RWPE2 (cell line): ENCODE results near the gene YDJC.
"Not testable (repeated sequence)": the region's sequence is repeated elsewhere in the genome, so short reads cannot be mapped to it uniquely, and the experiment has no call there.

Source experiments
- ATAC-seq: fragments of 200-7000 bp; cut with Tn5 transposase; 3 replicates; pipeline ENCODE4 v1.9.1; 2021; ENCODE audit warnings: low read depth
- DNase-seq: peaks from one replicate; pipeline ENCODE4 v3.0.0-alpha.2; 2020; ENCODE audit warnings: low spot score
- H3K27ac ChIP-seq: fragments of 450-650 bp; 2 replicates; pipeline ENCODE4 v1.5.1; 2017; ENCODE audit warnings: mild to moderate bottlenecking; ENCODE audit not compliant: poor library complexity, severe bottlenecking
- H3K27me3 ChIP-seq: fragments of 250-450 bp; sonication (Bioruptor Pico); 2 replicates; pipeline ENCODE4 v1.5.1; 2021; ENCODE audit warnings: mild to moderate bottlenecking, moderate library complexity; ENCODE audit not compliant: insufficient read depth, poor library complexity, severe bottlenecking
- H3K36me3 ChIP-seq: fragments of 250-450 bp; sonication (Bioruptor Pico); 2 replicates; pipeline ENCODE4 v1.5.1; 2020; ENCODE audit warnings: low read depth, mild to moderate bottlenecking, moderate library complexity
- H3K4me1 ChIP-seq: fragments of 250-450 bp; sonication (Bioruptor Pico); 2 replicates; pipeline ENCODE4 v1.5.1; 2021; ENCODE audit warnings: mild to moderate bottlenecking, moderate library complexity; ENCODE audit not compliant: insufficient read depth, poor library complexity, severe bottlenecking
- H3K4me3 ChIP-seq: fragments of 250-450 bp; sonication (Bioruptor Pico); 2 replicates; pipeline ENCODE4 v1.5.1; 2021; ENCODE audit warnings: mild to moderate bottlenecking, moderate library complexity; ENCODE audit not compliant: severe bottlenecking
- H3K9me3 ChIP-seq: fragments of 250-450 bp; sonication (Bioruptor Pico); 2 replicates; pipeline ENCODE4 v1.5.1; 2021; ENCODE audit warnings: mild to moderate bottlenecking, moderate library complexity; ENCODE audit not compliant: severe bottlenecking
- TF ChIP-seq, protein P1 (sequence below): fragments of 450-650 bp; IDR thresholded peaks from one replicate; pipeline ENCODE4 v1.5.1; 2017; ENCODE audit warnings: mild to moderate bottlenecking, moderate library complexity; ENCODE audit not compliant: poor library complexity, severe bottlenecking

Gene YDJC

DNA sequence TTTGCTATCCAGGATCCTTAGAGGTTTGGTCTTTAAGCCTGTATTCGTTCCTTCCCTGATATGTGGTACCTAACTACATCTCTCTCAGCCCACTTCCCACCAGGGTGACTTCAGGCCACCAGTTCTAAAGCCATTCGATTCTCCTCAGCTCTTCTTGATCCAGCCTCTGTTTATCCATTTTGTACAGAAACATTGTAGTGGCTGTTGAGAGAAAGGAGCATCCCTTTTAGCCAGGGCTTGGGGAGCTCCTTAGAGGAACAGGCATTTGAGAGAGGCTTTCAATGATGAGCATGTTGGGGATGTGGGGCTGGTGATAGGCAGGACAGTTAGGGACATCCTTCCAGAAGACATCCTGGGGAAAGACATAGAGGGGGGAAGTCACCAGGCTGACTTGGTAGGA is 44.4 kb downstream of the YDJC start:
- no peak for DNase-seq
- no peak for ATAC-seq
- Histone ChIP-seq H3K4me3 (no peak overlapping the region), H3K9me3 (no peaks in the 10 kb centered on the region), H3K27ac (no peak overlapping the region), H3K36me3 (peaks cover 10% of the 10 kb centered on the region; the same call in 1 of the 2 replicates), H3K27me3 (no peaks in the 10 kb centered on the region), H3K4me1 (no peaks in the 10 kb centered on the region)
- TF ChIP-seq, protein P1, sequence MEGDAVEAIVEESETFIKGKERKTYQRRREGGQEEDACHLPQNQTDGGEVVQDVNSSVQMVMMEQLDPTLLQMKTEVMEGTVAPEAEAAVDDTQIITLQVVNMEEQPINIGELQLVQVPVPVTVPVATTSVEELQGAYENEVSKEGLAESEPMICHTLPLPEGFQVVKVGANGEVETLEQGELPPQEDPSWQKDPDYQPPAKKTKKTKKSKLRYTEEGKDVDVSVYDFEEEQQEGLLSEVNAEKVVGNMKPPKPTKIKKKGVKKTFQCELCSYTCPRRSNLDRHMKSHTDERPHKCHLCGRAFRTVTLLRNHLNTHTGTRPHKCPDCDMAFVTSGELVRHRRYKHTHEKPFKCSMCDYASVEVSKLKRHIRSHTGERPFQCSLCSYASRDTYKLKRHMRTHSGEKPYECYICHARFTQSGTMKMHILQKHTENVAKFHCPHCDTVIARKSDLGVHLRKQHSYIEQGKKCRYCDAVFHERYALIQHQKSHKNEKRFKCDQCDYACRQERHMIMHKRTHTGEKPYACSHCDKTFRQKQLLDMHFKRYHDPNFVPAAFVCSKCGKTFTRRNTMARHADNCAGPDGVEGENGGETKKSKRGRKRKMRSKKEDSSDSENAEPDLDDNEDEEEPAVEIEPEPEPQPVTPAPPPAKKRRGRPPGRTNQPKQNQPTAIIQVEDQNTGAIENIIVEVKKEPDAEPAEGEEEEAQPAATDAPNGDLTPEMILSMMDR: no peak

DNA sequence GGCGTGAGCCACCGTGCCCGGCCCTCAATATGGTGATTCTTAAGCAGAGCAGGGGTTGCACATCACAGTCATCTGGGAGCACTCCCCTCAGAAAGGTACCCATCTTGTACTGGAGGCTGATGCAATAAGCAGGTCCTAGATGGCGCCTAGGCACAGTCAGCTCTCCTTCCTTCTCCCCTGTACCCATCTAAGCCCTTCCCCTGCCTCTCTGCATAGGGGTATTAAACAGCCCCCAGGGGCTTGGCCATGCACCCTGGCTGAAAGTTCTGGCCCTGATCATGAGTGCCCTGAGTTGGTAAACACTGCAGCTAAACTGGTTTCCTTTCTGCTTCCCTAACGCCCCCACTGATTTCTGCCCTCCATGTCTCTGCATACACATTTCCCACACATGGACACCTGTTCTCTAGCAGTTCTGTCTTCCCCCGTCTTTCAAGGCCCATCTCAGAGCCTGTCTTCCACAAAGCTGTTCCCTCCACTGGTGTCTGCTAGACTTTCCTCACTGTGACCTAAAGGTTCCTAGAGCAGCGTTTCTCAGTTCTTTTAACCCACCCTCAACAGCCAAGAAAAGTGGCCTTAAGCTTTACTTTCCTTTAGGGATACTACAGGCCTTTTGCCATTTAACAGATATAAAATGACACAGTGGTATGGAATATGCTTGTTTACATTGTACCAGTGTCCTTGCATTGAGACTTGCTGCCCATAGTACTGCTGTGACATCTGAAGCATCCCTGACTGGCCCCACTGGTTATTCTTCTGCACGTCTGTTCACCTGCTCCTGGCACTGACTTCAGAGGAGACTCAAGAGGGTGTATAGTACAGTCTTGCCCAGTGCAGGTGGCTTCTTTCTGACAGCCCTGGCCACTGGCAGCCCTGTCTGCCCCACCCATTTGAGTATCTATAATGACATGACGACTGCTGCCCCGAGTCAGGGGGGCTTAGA is 46.8 kb downstream of the YDJC start:
- DNase-seq: no peak
- no peak for ATAC-seq
- H3K36me3 ChIP-seq: peaks cover 13% of the 10 kb centered on the region
- peaks cover 4% of the 10 kb centered on the region for H3K9me3 ChIP-seq
- no peak overlapping the region for H3K27ac ChIP-seq
- no peaks in the 10 kb centered on the region for H3K27me3 ChIP-seq
- TF ChIP-seq, protein P1: no peak
- no peak overlapping the region for H3K4me3 ChIP-seq
- H3K4me1 ChIP-seq: no peaks in the 10 kb centered on the region

- ATAC-seq, DNase-seq: not testable (repeated sequence)
- peaks cover 13% of the 10 kb centered on the region for H3K36me3 ChIP-seq
These were observed 48.7 kb downstream of the YDJC start for GRCh38 chr22:21581009-21581713.

DNA sequence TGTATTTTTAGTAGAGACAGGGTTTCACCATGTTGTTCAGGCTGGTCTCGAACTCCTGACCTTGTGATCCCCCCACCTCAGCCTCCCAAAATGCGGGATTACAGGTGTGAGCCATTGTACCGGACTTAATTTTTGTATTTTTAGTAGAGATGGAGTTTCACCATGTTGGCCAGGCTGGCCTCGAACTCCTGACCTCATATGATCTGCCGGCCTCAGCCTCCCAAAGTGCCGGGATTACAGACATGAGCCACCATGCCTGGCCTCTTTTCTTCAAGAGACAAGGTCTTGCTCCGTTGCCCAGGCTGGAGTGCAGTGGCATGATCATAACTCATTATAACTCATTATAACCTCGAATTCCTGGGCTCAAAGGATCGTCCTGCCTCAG is 49.2 kb downstream of the YDJC start:
- not testable (repeated sequence) for H3K4me1 ChIP-seq, H3K27me3 ChIP-seq, DNase-seq, H3K9me3 ChIP-seq, H3K4me3 ChIP-seq, ATAC-seq, H3K27ac ChIP-seq
- H3K36me3 ChIP-seq: peaks cover 13% of the 10 kb centered on the region

More at GRCh38 chr22:21581009-21581713, 48.7 kb downstream of the YDJC start:
- not testable (repeated sequence) for H3K27ac ChIP-seq, H3K9me3 ChIP-seq, H3K4me1 ChIP-seq, H3K27me3 ChIP-seq, H3K4me3 ChIP-seq

DNA sequence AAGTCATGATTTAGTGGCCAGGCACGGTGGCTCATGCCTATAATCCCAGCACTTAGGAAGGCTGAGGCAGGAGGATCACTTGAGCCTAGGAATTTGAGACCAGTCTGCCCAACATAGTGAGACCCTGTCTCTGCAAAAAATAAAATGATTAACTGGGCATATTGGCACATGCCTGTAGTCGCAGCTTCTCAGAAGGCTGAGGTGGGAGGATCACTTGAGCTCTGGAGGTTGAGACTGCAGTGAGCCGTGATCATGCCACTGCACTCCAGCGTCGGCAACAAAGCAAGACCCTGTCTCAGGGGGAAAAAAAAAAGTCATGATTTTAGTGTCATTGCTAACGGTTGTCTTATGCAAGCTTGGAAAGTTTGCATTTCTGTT is 50.4 kb downstream of the YDJC start:
- Histone ChIP-seq H3K4me1 (peaks cover 4% of the 10 kb centered on the region), H3K36me3 (peaks cover 10% of the 10 kb centered on the region), H3K9me3 (peaks cover 4% of the 10 kb centered on the region), H3K27ac (no peak overlapping the region), H3K4me3 (no peak overlapping the region), H3K27me3 (no peaks in the 10 kb centered on the region)
- TF ChIP-seq, protein P1: no peak
- DNase-seq: no peak
- ATAC-seq: no peak
